PC-3 (cell line): ENCODE data around the gene ERBB4. TPM values are rescaled to one million over a fixed set of nuclear protein-coding genes. Genes with fewer than 3 reads are reported as not detected.

ENCODE experiments used
- ATAC-seq: fragments of 200-7000 bp; cut with Tn5 transposase; 2 replicates; pipeline ENCODE4 v1.9.1; 2020; ENCODE audit warnings: mild to moderate bottlenecking, moderate library complexity
- BruUV-seq: library from RNA; stranded (reverse); fragments of 400-500 nt; replicated peaks from 2 replicates; lab custom pipeline; 2021; lab: Mats Ljungman, UMichigan
- CTCF ChIA-PET: fragments of 300-600 bp; sonication (Branson Sonifier 250); formaldehyde crosslinking; loops from one replicate; lab custom pipeline; 2022; ENCODE audit warnings: antibody characterized with exemption; lab: Charles Lee
- POLR2A ChIA-PET: fragments of 300-600 bp; sonication (Branson Sonifier 250); formaldehyde crosslinking; loops from one replicate; lab custom pipeline; 2022; ENCODE audit warnings: antibody characterized with exemption; ENCODE audit not compliant: unreplicated experiment; lab: Charles Lee
- DNase-seq: peaks from one replicate; pipeline ENCODE4 v3.0.0-alpha.2; 2015
- H2AFZ ChIP-seq: fragments of 300-600 bp; sonication (generic); 2 replicates; pipeline ENCODE4 v1.6.0; 2016; ENCODE audit warnings: antibody characterized with exemption, low read length
- H3F3A ChIP-seq: fragments of 300-600 bp; sonication (generic); one replicate; pipeline ENCODE4 v1.6.0; 2017; ENCODE audit warnings: antibody characterized with exemption, low read length, control low read depth, mild to moderate bottlenecking; ENCODE audit not compliant: unreplicated experiment
- H3K27ac ChIP-seq: fragments of 300-600 bp; sonication (generic); 2 replicates; pipeline ENCODE4 v1.5.1; 2016; ENCODE audit warnings: mild to moderate bottlenecking, low read length
- H3K27me3 ChIP-seq: fragments of 300-600 bp; sonication (generic); 2 replicates; pipeline ENCODE4 v1.6.1; 2016; ENCODE audit warnings: low read length, mixed read lengths
- H3K36me3 ChIP-seq: fragments of 300-600 bp; sonication (generic); 2 replicates; pipeline ENCODE4 v1.6.1; 2016; ENCODE audit warnings: low read depth, mixed run types, low read length, mixed read lengths
- H3K4me1 ChIP-seq: fragments of 300-600 bp; sonication (generic); 2 replicates; pipeline ENCODE4 v1.5.1; 2016; ENCODE audit warnings: low read length; ENCODE audit not compliant: insufficient read depth
- H3K4me2 ChIP-seq: fragments of 300-600 bp; sonication (generic); 2 replicates; pipeline ENCODE4 v1.6.0; 2016; ENCODE audit warnings: low read length
- H3K4me3 ChIP-seq: fragments of 300-600 bp; sonication (generic); 2 replicates; pipeline ENCODE4 v1.5.1; 2016; ENCODE audit warnings: mild to moderate bottlenecking, low read length, mixed read lengths
- H3K79me2 ChIP-seq: fragments of 300-600 bp; sonication (generic); 2 replicates; pipeline ENCODE4 v1.6.1; 2017; ENCODE audit warnings: low read length, mixed read lengths
- H3K9ac ChIP-seq: fragments of 300-600 bp; sonication (generic); 2 replicates; pipeline ENCODE4 v1.6.0; 2016; ENCODE audit warnings: mild to moderate bottlenecking, low read length
- H3K9me2 ChIP-seq: fragments of 300-600 bp; sonication (generic); replicated peaks from 2 replicates; pipeline ENCODE4 v1.6.1; 2016; ENCODE audit warnings: mixed run types, low read length, mixed read lengths
- H3K9me3 ChIP-seq: fragments of 300-600 bp; sonication (generic); 2 replicates; pipeline ENCODE4 v1.6.1; 2016; ENCODE audit warnings: low read length, mixed read lengths
- H4K20me1 ChIP-seq: fragments of 300-600 bp; sonication (generic); 2 replicates; pipeline ENCODE4 v1.6.1; 2016; ENCODE audit warnings: low read length, mixed read lengths
- EZH2 ChIP-seq: fragments of 300-600 bp; sonication (generic); IDR thresholded peaks from one replicate; pipeline ENCODE4 v1.6.1; 2017; ENCODE audit warnings: antibody characterized with exemption, mild to moderate bottlenecking, low read length; ENCODE audit not compliant: unreplicated experiment
- EZH2phosphoT487 ChIP-seq: fragments of 300-600 bp; sonication (generic); IDR thresholded peaks from 2 replicates; pipeline ENCODE4 v1.6.1; 2018; ENCODE audit warnings: mild to moderate bottlenecking, antibody characterized with exemption, low read length, borderline replicate concordance
- intact Hi-C: fragments of 100-400 bp; cut with micrococcal nuclease; formaldehyde crosslinking; loops from 2 replicates; pipeline ENCODE4 v1.9.0; 2023
- total RNA-seq: library from RNA; depleted of rRNA; stranded (reverse); fragments of >200 nt; gene quantifications from 2 replicates; pipeline ENCODE4 v1.2.3, GENCODE V29; 2014
- TF ChIP-seq, protein P1 (sequence below): fragments of 300-600 bp; sonication (generic); conservative IDR thresholded peaks from 2 replicates; pipeline ENCODE4 v1.5.1; 2017; ENCODE audit warnings: antibody characterized with exemption, low read depth, mild to moderate bottlenecking, low read length

ERBB4 gene
- total RNA-seq, 1 experiment from 2014 or later: under 0.01 TPM

DNA sequence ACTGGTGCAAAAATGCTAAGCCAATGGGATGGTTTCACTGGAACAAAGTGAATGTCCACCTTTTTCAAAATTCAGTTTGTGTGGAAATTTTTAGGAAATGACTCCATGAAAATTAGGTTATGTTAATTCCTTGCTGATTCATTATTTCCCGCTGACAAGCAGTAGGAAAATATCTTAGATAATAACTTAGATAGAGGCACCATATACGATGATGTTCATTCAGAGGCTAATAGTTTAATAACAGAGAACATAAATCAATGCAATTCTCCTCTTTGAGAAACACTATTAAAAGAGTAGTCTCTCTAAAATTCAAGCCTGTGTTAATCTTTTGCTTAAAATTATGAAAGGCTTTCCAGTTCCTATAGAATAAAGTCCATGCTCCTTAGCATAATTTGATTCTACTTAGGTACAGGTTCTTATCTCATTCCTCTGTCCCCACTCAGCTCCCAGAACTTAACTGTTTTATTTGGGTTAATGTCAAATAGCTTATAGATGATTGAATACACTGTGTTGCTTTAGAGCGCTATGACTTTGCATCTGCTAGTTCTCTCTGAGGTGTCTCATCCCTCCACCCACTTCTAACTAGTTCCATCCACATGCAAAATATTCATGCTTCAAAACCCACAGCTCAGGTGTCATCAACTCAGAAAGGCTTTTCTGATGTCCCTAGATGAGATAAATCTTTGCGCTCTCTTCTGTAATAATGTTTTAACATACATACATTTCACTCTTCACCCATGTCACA, 503.6 kb downstream of the ERBB4 start:
- H3K27ac ChIP-seq: no peak overlapping the region
- BruUV-seq: no TSS peak
- CTCF ChIA-PET: no interaction called here

DNA sequence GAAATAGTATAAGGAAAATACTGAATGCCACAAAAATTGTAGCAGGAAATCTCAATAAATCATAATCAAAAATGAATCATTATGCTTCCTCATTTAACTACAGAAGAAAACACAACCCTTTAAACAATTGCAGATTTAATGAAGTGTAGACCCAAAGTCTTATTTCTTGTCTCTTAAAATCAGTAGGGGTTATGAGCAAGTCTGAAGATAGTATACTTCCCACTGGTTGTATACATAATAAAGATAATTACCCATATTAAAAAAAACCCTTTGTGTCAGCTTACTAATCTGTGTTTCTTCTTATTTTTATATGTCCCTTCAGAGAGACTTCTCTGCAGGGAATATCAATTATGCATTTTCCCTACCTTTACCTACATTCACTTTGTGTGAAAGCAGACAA, 504.7 kb downstream of the ERBB4 start:
- Histone ChIP-seq H3K4me1 (no peaks in the 10 kb centered on the region), H3K4me2 (no peak overlapping the region), H3F3A (no peaks in the 10 kb centered on the region), H3K9me2 (no peaks in the 10 kb centered on the region), H3K79me2 (no peaks in the 10 kb centered on the region), H3K4me3 (no peak overlapping the region), H3K27me3 (no peaks in the 10 kb centered on the region; the same call in 1 of the 2 replicates), H3K36me3 (no peaks in the 10 kb centered on the region), H4K20me1 (no peaks in the 10 kb centered on the region), H2AFZ (no peak overlapping the region), H3K9ac (no peak overlapping the region), H3K9me3 (no peaks in the 10 kb centered on the region), H3K27ac (no peak overlapping the region)
- intact Hi-C loops: loop anchor here (5.0 kb wide), 1 partner anchor 513 kb away; no protein-coding TSS in a partner anchor
- no peak for DNase-seq
- ATAC-seq: no peak
- ChIA-PET POLR2A (no interaction called here), CTCF (no interaction called here)
- no TSS peak for BruUV-seq
- TF ChIP-seq, protein P1, sequence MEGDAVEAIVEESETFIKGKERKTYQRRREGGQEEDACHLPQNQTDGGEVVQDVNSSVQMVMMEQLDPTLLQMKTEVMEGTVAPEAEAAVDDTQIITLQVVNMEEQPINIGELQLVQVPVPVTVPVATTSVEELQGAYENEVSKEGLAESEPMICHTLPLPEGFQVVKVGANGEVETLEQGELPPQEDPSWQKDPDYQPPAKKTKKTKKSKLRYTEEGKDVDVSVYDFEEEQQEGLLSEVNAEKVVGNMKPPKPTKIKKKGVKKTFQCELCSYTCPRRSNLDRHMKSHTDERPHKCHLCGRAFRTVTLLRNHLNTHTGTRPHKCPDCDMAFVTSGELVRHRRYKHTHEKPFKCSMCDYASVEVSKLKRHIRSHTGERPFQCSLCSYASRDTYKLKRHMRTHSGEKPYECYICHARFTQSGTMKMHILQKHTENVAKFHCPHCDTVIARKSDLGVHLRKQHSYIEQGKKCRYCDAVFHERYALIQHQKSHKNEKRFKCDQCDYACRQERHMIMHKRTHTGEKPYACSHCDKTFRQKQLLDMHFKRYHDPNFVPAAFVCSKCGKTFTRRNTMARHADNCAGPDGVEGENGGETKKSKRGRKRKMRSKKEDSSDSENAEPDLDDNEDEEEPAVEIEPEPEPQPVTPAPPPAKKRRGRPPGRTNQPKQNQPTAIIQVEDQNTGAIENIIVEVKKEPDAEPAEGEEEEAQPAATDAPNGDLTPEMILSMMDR: no peak
- TF ChIP-seq EZH2: no peak
- TF ChIP-seq EZH2phosphoT487: no peak

More for the DNA sequence above, 503.6 kb downstream of the ERBB4 start:
- no peaks in the 10 kb centered on the region for H3K79me2 ChIP-seq
- no peak overlapping the region for H3K9ac ChIP-seq
- TF ChIP-seq EZH2phosphoT487 (no peak), EZH2 (no peak)
- TF ChIP-seq, protein P1: no peak
- H2AFZ ChIP-seq: no peak overlapping the region
- intact Hi-C loops: loop anchor here (5.0 kb wide), 1 partner anchor 512 kb away; no protein-coding TSS in a partner anchor
- H3K4me1 ChIP-seq: no peaks in the 10 kb centered on the region
- POLR2A ChIA-PET: no interaction called here
- H4K20me1 ChIP-seq: no peaks in the 10 kb centered on the region
- H3K9me2 ChIP-seq: no peaks in the 10 kb centered on the region
- no peak overlapping the region for H3K4me2 ChIP-seq
- H3F3A ChIP-seq: no peaks in the 10 kb centered on the region
- no peaks in the 10 kb centered on the region for H3K36me3 ChIP-seq
- DNase-seq: no peak
- no peak for ATAC-seq
- H3K4me3 ChIP-seq: no peak overlapping the region
- no peaks in the 10 kb centered on the region for H3K9me3 ChIP-seq
- H3K27me3 ChIP-seq: no peaks in the 10 kb centered on the region; the same call in 1 of the 2 replicates
